CD1c-positive myeloid dendritic cell (primary cell): ENCODE results near the gene EFNA4.
A peak's percentile ranks its signal among the peaks of the same experiment; 100 is the strongest.

ENCODE experiments used
- DNase-seq: peaks from one replicate; pipeline ENCODE4 v3.0.0-alpha.2; 2016; ENCODE audit errors: extremely low spot score

The EFNA4 gene

GRCh38 chr1:155073377-155074242 lies 10.1 kb downstream of the EFNA4 start:
- DNase-seq: no peak

GRCh38 chr1:155075535-155075934 lies 12.0 kb downstream of the EFNA4 start:
- no peak for DNase-seq

- no peak for DNase-seq
Measured at GRCh38 chr1:155076371-155076770, 12.8 kb downstream of the EFNA4 start.

GRCh38 chr1:155077346-155077745 lies 13.8 kb downstream of the EFNA4 start:
- DNase-seq: no peak

GRCh38 chr1:155077758-155078445 lies 14.4 kb downstream of the EFNA4 start:
- DNase-seq: no peak

GRCh38 chr1:155078469-155079209 lies 15.1 kb downstream of the EFNA4 start, which contains the start of gene EFNA3:
Gene EFNA3, plus strand, starts transcription at chr1:155078837. Its CDS starts 105 bp downstream, at chr1:155078942.
- peak; percentile 80 for DNase-seq

GRCh38 chr1:155079210-155079486 lies 15.6 kb downstream of the EFNA4 start:
- DNase-seq: no peak

GRCh38 chr1:155079487-155080311 lies 16.2 kb downstream of the EFNA4 start:
- DNase-seq: peak; percentile 23

- peak; percentile 15 for DNase-seq
Measured at GRCh38 chr1:155080312-155081228, 17.0 kb downstream of the EFNA4 start.

- peak; percentile 46 for DNase-seq
Measured at GRCh38 chr1:155081472-155082300, 18.1 kb downstream of the EFNA4 start.

GRCh38 chr1:155082301-155083051 lies 18.9 kb downstream of the EFNA4 start:
- DNase-seq: peak; percentile 10

- no peak for DNase-seq
Measured at GRCh38 chr1:155083052-155083541, 19.6 kb downstream of the EFNA4 start.

GRCh38 chr1:155083865-155084721 lies 20.6 kb downstream of the EFNA4 start:
- DNase-seq: peak; percentile 45

GRCh38 chr1:155084722-155085503 lies 21.4 kb downstream of the EFNA4 start:
- DNase-seq: peak; percentile 94

GRCh38 chr1:155085504-155086127 lies 22.1 kb downstream of the EFNA4 start:
- peak; percentile 75 for DNase-seq

GRCh38 chr1:155086128-155086741 lies 22.7 kb downstream of the EFNA4 start:
- DNase-seq: peak; percentile 77
